C4-2B (cell line): Measurements from ENCODE around the gene TMEM238.
"Not testable (repeated sequence)": the region's sequence is repeated elsewhere in the genome, so short reads cannot be mapped to it uniquely, and the experiment has no call there.

Experiments used
- H3K27ac ChIP-seq: fragments of 450-650 bp; 2 replicates; pipeline ENCODE4 v1.5.1; 2017
- ZFX ChIP-seq: fragments of 450-650 bp; IDR thresholded peaks from 2 replicates; pipeline ENCODE4 v1.6.1; 2017
- TF ChIP-seq, protein P1 (sequence below): fragments of 450-650 bp; conservative IDR thresholded peaks from 2 replicates; pipeline ENCODE4 v1.5.1; 2017; ENCODE audit warnings: mild to moderate bottlenecking

Gene TMEM238

DNA sequence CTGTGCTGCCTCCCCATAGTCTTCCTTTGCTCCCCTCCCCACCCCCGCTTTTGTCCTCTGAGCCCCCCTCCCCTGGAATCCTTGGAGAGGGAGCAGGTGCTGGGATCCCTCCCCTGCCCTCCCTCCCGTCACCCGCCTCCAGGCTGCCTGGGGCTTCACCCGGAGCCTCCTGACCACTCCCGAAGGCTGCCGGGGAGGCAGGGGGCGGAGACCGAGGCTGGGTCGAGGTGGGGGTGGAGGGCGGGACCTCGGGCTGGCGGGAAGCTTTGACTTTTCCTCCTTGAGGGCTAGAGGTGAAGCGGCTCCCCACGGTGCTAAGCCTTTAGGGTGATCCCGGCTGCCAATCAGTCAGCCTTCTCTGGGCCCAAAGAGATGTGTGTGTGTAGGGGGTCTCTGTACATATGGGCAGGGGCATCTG lies 42.9 kb downstream of the TMEM238 start:
- no peak for TF ChIP-seq ZFX
- TF ChIP-seq, protein P1, sequence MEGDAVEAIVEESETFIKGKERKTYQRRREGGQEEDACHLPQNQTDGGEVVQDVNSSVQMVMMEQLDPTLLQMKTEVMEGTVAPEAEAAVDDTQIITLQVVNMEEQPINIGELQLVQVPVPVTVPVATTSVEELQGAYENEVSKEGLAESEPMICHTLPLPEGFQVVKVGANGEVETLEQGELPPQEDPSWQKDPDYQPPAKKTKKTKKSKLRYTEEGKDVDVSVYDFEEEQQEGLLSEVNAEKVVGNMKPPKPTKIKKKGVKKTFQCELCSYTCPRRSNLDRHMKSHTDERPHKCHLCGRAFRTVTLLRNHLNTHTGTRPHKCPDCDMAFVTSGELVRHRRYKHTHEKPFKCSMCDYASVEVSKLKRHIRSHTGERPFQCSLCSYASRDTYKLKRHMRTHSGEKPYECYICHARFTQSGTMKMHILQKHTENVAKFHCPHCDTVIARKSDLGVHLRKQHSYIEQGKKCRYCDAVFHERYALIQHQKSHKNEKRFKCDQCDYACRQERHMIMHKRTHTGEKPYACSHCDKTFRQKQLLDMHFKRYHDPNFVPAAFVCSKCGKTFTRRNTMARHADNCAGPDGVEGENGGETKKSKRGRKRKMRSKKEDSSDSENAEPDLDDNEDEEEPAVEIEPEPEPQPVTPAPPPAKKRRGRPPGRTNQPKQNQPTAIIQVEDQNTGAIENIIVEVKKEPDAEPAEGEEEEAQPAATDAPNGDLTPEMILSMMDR = no peak
- H3K27ac ChIP-seq = peak overlapping the region; percentile 88

DNA sequence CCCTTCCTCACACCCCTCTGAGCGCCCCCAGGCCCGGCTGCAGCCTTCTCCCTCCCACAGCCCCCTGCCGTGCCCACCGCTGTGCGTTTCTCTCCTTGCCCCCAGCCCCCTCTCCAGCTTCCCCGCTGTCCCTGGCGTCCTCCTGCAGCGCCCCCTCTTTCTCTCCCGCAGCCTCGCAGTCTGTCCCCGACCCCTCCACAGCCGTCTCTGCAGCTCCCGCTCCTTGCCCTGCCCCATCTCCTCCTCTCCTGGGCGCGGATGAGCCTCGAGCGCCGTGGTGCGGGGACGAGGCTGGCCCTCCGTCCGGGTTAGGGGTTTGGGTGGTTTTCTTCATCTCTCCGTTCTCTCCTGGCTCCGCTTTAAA lies 43.3 kb downstream of the TMEM238 start:
- TF ChIP-seq, protein P1 = no peak
- no peak for TF ChIP-seq ZFX
- H3K27ac ChIP-seq = peak overlapping the region; percentile 88

DNA sequence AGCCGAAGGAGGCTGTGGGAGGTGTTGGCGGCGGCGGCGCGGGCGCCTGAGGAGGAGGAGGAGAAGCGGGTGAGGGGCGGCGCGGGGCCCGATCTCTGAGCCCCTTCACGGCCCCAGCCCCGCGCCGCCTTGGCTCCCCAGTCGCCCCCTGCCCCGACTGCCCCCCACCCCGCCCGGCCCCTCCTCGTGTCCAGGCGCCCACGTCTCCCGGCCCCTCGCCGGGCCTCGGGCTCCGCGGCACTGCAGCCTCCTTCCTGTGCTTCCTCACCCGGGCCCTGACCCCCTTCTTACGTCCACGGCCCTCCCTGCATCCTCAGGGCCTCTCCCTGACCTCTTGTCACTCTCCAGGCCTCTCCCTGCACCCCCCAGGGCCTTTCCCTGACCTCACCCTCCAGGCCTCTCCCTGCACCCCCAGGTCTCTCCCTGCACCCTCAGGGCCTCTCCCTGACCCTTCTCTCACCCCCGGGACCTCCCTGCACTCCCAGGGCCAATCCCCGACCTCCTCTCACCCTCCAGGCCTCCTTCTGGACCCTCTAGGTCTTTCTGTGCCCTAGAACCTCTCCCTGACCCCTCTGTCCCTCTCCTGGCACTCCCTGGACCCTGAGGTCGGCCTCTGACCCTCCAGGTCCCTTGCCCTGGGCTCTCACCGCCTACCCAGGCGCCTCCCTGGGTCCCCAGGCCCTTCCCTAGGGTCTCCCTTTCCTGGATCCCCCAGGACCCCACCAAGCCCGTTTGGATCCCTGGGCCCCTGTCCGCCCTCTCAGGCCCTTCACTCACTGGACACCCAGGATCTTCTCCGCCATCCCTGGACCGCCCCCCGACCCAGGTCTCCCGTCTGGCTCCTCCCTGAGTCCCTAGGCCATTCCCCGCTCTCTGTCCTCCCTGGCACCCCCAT lies 44.0 kb downstream of the TMEM238 start:
- TF ChIP-seq ZFX = no peak; the same call in 1 of the 2 replicates
- TF ChIP-seq, protein P1 = no peak
- peak overlapping the region; percentile 88 for H3K27ac ChIP-seq

DNA sequence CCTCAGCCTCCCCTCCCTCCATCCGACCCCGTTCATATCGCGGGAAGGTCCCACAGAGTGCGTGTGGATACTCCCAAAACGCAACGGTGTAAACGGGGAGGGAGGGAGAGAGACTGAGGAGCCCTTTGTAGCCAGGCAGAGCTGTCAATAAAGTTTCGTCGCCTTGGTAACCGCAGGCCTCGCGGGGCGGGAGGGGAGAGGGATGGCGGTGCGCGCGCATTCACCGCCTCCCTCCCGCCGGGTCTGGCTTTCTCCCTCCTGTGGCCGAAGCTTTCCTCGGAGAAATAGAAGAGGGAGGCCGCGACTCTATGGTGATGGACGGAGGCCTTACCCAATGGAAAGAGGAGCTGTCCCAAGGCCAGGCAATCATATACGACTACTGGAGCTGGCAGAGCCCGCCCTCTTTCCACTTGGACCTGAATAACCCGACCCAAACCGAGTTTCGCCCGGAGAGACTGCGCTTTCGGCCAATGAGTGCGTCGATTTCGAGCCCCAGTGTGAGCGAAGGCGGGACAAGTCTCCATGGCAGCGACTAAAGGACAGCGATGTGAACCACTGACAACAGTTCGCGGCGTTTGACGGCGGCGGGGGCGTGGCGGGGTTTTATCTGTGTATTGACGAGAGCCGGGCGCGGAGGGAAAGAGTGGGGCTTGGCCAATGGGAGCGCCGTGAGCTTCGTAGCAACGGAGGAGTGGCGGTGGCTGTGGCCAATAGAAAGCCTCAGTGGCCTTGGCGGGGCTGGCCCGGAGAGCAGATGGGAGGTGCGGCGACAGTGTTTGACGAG lies 44.8 kb downstream of the TMEM238 start, which contains the start of gene KMT5C:
KMT5C (plus strand) TSS at position 772 of the 784 bp plus-strand sequence. CDS start 2,061 bp downstream, outside the sequence.
- no peak for TF ChIP-seq ZFX
- TF ChIP-seq, protein P1 = no peak
- H3K27ac ChIP-seq = peak within 1 kb of the TSS; percentile 88

DNA sequence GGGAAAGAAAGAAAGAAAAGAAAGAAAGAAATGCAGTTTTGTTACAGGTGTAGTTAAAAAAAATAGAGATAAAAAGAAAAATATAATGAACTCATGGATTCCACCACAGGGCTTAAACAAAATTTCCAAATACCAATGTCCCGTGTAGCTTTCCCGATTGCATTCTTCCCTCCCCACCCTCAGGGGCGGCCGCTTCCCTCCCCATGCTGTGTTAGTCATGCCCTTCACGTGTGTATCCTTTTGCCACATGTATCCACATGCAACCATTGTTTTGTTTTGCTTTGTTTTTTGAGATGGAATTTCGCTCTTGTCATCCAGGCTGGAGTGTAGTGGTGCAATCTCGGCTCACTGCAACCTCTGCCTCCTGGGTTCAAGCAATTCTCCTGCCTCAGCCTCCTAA lies 48.0 kb downstream of the TMEM238 start:
- H3K27ac ChIP-seq = no peak overlapping the region
- TF ChIP-seq, protein P1 = no peak
- no peak for TF ChIP-seq ZFX

DNA sequence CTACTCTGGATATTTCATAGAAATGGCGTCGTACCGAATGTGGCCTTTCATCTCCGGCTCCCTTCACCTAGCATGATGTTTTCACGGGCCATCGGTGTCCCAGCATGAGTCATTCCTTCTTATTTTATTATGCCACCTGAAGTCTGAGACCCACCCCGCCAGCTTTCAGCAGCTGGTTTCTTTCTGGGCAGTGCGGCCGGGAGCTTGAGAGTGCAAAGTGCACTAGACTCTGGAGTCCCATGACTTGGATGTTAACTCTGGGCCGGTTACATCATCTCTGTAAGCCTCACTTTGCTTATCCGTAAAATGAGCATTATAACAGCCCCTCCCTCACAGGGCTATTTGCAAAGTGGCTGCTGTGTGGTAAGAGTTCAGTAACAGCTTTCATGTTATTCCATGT lies 50.2 kb downstream of the TMEM238 start:
- no peak overlapping the region for H3K27ac ChIP-seq
- TF ChIP-seq, protein P1 = no peak
- TF ChIP-seq ZFX = no peak

DNA sequence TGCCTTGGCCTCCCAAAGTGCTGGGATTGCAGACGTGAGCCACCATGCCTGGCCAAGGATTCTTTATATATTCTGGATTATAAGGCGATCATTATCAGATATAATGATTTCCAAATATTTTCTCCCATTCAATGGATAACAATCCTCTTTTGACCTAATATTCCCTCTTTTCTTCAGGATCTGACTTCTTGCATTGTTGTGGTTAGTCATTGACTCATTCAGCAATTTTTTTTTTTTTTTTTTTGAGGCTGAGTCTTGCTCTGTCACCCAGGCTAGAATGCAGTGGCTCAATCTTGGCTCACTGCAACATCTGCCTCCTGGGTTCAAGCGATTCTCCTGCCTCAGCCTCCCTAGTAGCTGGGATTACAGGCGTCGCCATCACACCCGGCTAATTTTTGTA lies 54.3 kb downstream of the TMEM238 start:
- H3K27ac ChIP-seq = not testable (repeated sequence)
